A673 (cell line): Measurements from ENCODE around the gene ATP5MK. TPM values are rescaled to one million over a fixed set of nuclear protein-coding genes. Genes with fewer than 3 reads are reported as not detected.

ENCODE experiments used
- BruUV-seq: library from RNA; stranded (reverse); fragments of 400-500 nt; replicated peaks from 2 replicates; lab custom pipeline; 2021; lab: Mats Ljungman, UMichigan
- CTCF ChIA-PET: fragments of 300-600 bp; sonication (Branson Sonifier 250); formaldehyde crosslinking; loops from one replicate; lab custom pipeline; 2022; ENCODE audit warnings: antibody characterized with exemption; lab: Charles Lee
- POLR2A ChIA-PET: fragments of 300-600 bp; sonication (Branson Sonifier 250); formaldehyde crosslinking; loops from one replicate; lab custom pipeline; 2022; ENCODE audit warnings: antibody characterized with exemption; ENCODE audit not compliant: low non-redundant PET; lab: Charles Lee
- DNase-seq: peaks from one replicate; pipeline ENCODE4 v3.0.0-alpha.2; 2015; ENCODE audit warnings: low spot score
- H3K27ac ChIP-seq: fragments of 200-600 bp; sonication (generic); 2 replicates; pipeline ENCODE4 v1.5.1; 2016; ENCODE audit warnings: mixed run types, low read depth, mild to moderate bottlenecking, mixed read lengths, antibody characterized with exemption, low read length; ENCODE audit not compliant: poor library complexity, severe bottlenecking
- H3K27me3 ChIP-seq: fragments of 200-600 bp; sonication (generic); replicated peaks from 2 replicates; pipeline ENCODE4 v1.6.1; 2017; ENCODE audit warnings: mixed run types, low read depth, mild to moderate bottlenecking, mixed read lengths, antibody characterized with exemption, low read length; ENCODE audit not compliant: insufficient read depth, poor library complexity
- H3K36me3 ChIP-seq: fragments of 200-600 bp; sonication (generic); 2 replicates; pipeline ENCODE4 v1.6.1; 2016; ENCODE audit warnings: mixed run types, mild to moderate bottlenecking, mixed read lengths, antibody characterized with exemption, low read length; ENCODE audit not compliant: insufficient read depth, poor library complexity, severe bottlenecking
- H3K4me1 ChIP-seq: fragments of 200-600 bp; sonication (generic); 2 replicates; pipeline ENCODE4 v1.6.1; 2017; ENCODE audit warnings: mixed run types, mild to moderate bottlenecking, mixed read lengths, antibody characterized with exemption, low read length; ENCODE audit not compliant: insufficient read depth, poor library complexity, severe bottlenecking
- H3K4me3 ChIP-seq: fragments of 200-600 bp; sonication (generic); 2 replicates; pipeline ENCODE4 v1.5.1; 2016; ENCODE audit warnings: low read depth, mixed run types, mild to moderate bottlenecking, mixed read lengths, low read length; ENCODE audit not compliant: poor library complexity, severe bottlenecking
- H3K9me3 ChIP-seq: fragments of 200-600 bp; sonication (generic); 2 replicates; pipeline ENCODE4 v1.6.1; 2016; ENCODE audit warnings: mixed run types, low read depth, mild to moderate bottlenecking, mixed read lengths, antibody characterized with exemption, low read length; ENCODE audit not compliant: poor library complexity, severe bottlenecking
- EZH2 ChIP-seq: fragments of 200-600 bp; sonication (generic); IDR thresholded peaks from 2 replicates; pipeline ENCODE4 v1.6.1; 2017; ENCODE audit warnings: borderline replicate concordance, low read depth, mild to moderate bottlenecking, mixed read lengths, antibody characterized with exemption, low read length; ENCODE audit not compliant: poor library complexity, severe bottlenecking
- intact Hi-C: fragments of 100-400 bp; cut with micrococcal nuclease; formaldehyde crosslinking; loops from one replicate; pipeline ENCODE4 v1.10.0; 2022; ENCODE audit not compliant: unreplicated experiment
- total RNA-seq: library from RNA; stranded (reverse); gene quantifications from 2 replicates; pipeline ENCODE4 v1.2.3, GENCODE V29; 2021
- TF ChIP-seq, protein P1 (sequence below): fragments of 300-800, 200-600 bp; sonication (generic); conservative IDR thresholded peaks from 2 replicates; pipeline ENCODE4 v1.5.1; 2017; ENCODE audit warnings: low read depth, mild to moderate bottlenecking, antibody characterized with exemption, low read length, moderate library complexity, mixed read lengths

The ATP5MK gene
- total RNA-seq, 1 experiment from 2014 or later: 426 TPM

DNA sequence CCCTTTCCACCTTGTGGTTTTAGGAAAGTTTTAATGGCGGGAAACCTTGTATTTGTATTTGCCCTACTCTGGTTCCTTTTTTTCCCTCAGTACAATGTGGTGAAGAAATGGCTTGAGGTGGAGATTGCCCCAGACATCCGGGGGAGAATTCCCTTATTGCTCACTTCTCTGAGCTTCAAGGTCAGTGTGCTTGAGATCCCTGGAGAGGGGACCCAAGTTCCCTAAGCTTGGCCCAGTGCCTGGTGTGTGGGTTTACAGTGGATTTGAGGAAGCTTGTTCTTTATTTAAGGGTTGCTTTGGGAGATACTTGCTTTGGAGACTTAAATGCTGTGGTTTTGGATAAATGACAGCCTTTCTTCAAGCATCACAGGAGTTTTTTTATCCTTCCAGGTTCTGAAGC, 37.6 kb upstream of the ATP5MK start:
- no peaks in the 10 kb centered on the region for H3K27me3 ChIP-seq
- CTCF ChIA-PET: no interaction called here
- BruUV-seq: no TSS peak
- no peak overlapping the region for H3K4me3 ChIP-seq
- DNase-seq: no peak
- peaks cover 70% of the 10 kb centered on the region for H3K36me3 ChIP-seq
- no peak overlapping the region for H3K27ac ChIP-seq
- no peak for TF ChIP-seq EZH2
- TF ChIP-seq, protein P1, sequence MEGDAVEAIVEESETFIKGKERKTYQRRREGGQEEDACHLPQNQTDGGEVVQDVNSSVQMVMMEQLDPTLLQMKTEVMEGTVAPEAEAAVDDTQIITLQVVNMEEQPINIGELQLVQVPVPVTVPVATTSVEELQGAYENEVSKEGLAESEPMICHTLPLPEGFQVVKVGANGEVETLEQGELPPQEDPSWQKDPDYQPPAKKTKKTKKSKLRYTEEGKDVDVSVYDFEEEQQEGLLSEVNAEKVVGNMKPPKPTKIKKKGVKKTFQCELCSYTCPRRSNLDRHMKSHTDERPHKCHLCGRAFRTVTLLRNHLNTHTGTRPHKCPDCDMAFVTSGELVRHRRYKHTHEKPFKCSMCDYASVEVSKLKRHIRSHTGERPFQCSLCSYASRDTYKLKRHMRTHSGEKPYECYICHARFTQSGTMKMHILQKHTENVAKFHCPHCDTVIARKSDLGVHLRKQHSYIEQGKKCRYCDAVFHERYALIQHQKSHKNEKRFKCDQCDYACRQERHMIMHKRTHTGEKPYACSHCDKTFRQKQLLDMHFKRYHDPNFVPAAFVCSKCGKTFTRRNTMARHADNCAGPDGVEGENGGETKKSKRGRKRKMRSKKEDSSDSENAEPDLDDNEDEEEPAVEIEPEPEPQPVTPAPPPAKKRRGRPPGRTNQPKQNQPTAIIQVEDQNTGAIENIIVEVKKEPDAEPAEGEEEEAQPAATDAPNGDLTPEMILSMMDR: no peak
- intact Hi-C loops: no loop called here
- POLR2A ChIA-PET: no interaction called here
- H3K4me1 ChIP-seq: no peaks in the 10 kb centered on the region
- H3K9me3 ChIP-seq: no peaks in the 10 kb centered on the region

- no TSS peak for BruUV-seq
- no peaks in the 10 kb centered on the region for H3K4me1 ChIP-seq
- no peaks in the 10 kb centered on the region for H3K27me3 ChIP-seq
- ChIA-PET POLR2A (no interaction called here), CTCF (no interaction called here)
- no peak for TF ChIP-seq EZH2
- TF ChIP-seq, protein P1: no peak
- H3K36me3 ChIP-seq: peaks cover 77% of the 10 kb centered on the region
- no peaks in the 10 kb centered on the region for H3K9me3 ChIP-seq
- no peak overlapping the region for H3K4me3 ChIP-seq
- intact Hi-C loops: no loop called here
- DNase-seq: no peak
- no peak overlapping the region for H3K27ac ChIP-seq
Observed at GRCh38 chr10:103431902-103432301, 35.6 kb upstream of the ATP5MK start.

DNA sequence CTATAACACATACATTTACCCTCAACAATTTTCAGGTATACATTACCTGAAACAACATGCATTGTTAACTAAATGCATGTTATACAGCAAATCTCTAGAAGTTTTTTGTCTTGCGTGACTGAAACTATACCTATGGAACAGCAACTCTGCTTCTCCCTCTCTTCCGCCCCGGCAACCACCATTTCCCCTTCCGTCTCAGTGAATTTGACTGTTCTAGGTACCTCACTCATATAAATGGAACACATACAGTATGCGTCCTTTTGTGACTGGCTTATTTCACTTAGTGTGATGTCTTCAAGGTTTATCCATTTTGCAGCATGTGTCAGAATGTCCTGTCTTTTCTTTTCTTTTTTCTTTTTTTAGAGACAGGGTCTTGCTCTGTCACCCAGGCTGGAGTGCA, 33.4 kb upstream of the ATP5MK start:
- Histone ChIP-seq H3K27ac (no peak overlapping the region), H3K9me3 (no peaks in the 10 kb centered on the region), H3K36me3 (peaks cover 81% of the 10 kb centered on the region), H3K4me1 (no peaks in the 10 kb centered on the region), H3K27me3 (no peaks in the 10 kb centered on the region), H3K4me3 (no peak overlapping the region)
- BruUV-seq: no TSS peak
- intact Hi-C loops: no loop called here
- POLR2A ChIA-PET: no interaction called here
- DNase-seq: no peak
- no peak for TF ChIP-seq EZH2
- CTCF ChIA-PET: no interaction called here

DNA sequence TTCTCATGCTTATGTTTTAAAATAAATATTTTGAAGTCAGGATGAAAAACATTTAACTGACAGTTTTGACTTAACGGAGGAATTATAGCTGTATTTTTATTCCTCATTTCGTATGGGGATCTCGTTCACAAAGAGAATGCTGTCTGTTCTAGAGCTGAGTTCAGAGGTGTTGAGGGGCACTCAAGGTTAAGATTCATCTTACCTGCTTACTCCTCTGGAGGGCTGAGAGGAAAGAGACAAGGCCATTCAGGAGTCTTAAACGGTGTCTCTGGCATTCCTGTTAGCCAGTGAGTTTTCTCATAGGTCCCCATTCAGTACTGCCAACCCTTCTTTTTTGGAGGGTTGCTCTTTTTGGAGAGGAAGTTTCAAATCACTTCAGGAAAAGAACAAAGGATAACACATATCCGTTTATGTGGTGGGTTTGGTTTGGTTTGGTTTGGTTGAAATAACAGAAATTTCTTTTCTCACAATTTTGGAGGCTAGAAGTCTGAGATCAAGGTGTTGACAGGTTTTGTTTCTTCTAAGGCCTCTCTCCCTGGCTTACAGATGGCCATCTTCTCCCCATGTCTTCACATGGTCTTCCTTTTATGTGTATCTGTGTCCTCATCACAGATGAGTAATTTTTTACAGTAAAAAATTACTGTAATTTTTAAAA, 32.8 kb upstream of the ATP5MK start:
- no peak for DNase-seq
- POLR2A ChIA-PET: no interaction called here
- Histone ChIP-seq H3K27me3 (no peaks in the 10 kb centered on the region), H3K9me3 (no peaks in the 10 kb centered on the region), H3K27ac (no peak overlapping the region), H3K4me3 (no peak overlapping the region), H3K36me3 (peaks cover 81% of the 10 kb centered on the region), H3K4me1 (no peaks in the 10 kb centered on the region)
- intact Hi-C loops: no loop called here
- no TSS peak for BruUV-seq
- TF ChIP-seq, protein P1: no peak
- TF ChIP-seq EZH2: no peak
- CTCF ChIA-PET: no interaction called here
